Heart right ventricle (tissue), 16 donors: ENCODE results near the gene SOS2. TPM values are rescaled to one million over a fixed set of nuclear protein-coding genes. Genes with fewer than 3 reads are reported as not detected.

Experiments
- ATAC-seq, 8 donors: fragments of 200-7000 bp; cut with Tn5 transposase; one replicate each; pipeline ENCODE4 v1.9.1; 2020; ENCODE audit warnings: mild to moderate bottlenecking in 8 of 8, moderate library complexity in 8 of 8, moderate number of reproducible peaks in 1 of 8
- DNase-seq, 2 donors: peaks; one replicate each; pipeline ENCODE4 v3.0.0-alpha.2; 2020
- H3K27ac ChIP-seq, 10 donors: fragments of 200-600 bp; sonication (generic) in 2 of 10; one replicate each; pipeline versions ENCODE4 v1.5.0 to v1.8.0; 2020 to 2022; ENCODE audit warnings: mild to moderate bottlenecking in 3 of 10
- H3K27me3 ChIP-seq, 7 donors: fragments of 200-600 bp; one replicate each; pipeline ENCODE4 v1.8.0; 2021 to 2022; ENCODE audit warnings: mild to moderate bottlenecking in 2 of 7
- H3K36me3 ChIP-seq, 9 donors: fragments of 200-600 bp; sonication (generic) in 1 of 9; one replicate each; pipeline versions ENCODE4 v1.5.0 to v1.8.0; 2020 to 2022; ENCODE audit warnings: mild to moderate bottlenecking in 2 of 9
- H3K4me1 ChIP-seq, 9 donors: fragments of 200-600 bp; sonication (generic) in 1 of 9; one replicate each; pipeline versions ENCODE4 v1.5.0 to v1.8.0; 2020 to 2022; ENCODE audit warnings: mild to moderate bottlenecking in 4 of 9
- H3K4me3 ChIP-seq, 10 donors: fragments of 200-600 bp; sonication (generic) in 2 of 10; one replicate each; pipeline versions ENCODE4 v1.5.0 to v1.8.0; 2020 to 2022; ENCODE audit warnings: mild to moderate bottlenecking in 7 of 10, moderate library complexity in 2 of 10
- H3K9me3 ChIP-seq, 11 donors: fragments of 200-600 bp in 10 of 11; sonication (generic) in 2 of 11; one replicate each; pipeline versions ENCODE4 v1.5.0 to v1.8.0; 2013 to 2022; ENCODE audit warnings: mild to moderate bottlenecking in 2 of 11, control low read depth in 1 of 11, moderate library complexity in 1 of 11
- WGBS, 2 donors: extraction: QIAGEN DNeasy Blood & Tissue Kit; methylation state at CpG; one replicate each; pipeline ENCODE4 v1.1.7; 2013; ENCODE audit warnings: inconsistent platforms in 1 of 2; 5-methylcytosine and 5-hydroxymethylcytosine counted together
- intact Hi-C, 10 donors: fragments of 100-400 bp; cut with DNase I; formaldehyde crosslinking; loops; one replicate each; pipeline versions ENCODE4 v1.11.1 to v1.14.2; 2022
- polyA plus RNA-seq, 2 donors: library from polyadenylated mRNA; stranded (reverse); fragments of 200-250 nt; gene quantifications; one replicate each; pipeline ENCODE4 v1.2.3, GENCODE V29; 2013
- total RNA-seq, 10 donors: library from RNA; stranded (reverse); fragmentation: NEBNext Ultra II Directional in 3 of 10; extraction: Animal tissue kit (Norgen Biotek cat#: 25700) in 3 of 10; gene quantifications; one replicate each; pipeline versions ENCODE4 v1.2.1 to v1.2.4, GENCODE V29; 2021 to 2023
- TF ChIP-seq, protein P1 (sequence below), 9 donors: fragments of 200-600 bp; sonication (generic) in 2 of 9; IDR thresholded peaks; one replicate each; pipeline versions ENCODE4 v1.5.0 to v1.8.0; 2021 to 2022; ENCODE audit warnings: antibody characterized with exemption in 9 of 9, mild to moderate bottlenecking in 5 of 9, moderate library complexity in 1 of 9
- donor health status: Arrhythmogenic right ventricular cardiomyopathy.
- donor health status: ischemic (EF 13 %, LVEDD 7.1; RV severe dilation, severe dysfunction).
- donor health status: healthy with polysubstance abuse.
- donor health status: DM: no; HTN: yes; CAD: no.
- donor health status: DM: no; HTN: no; CAD: no.
- donor health status: ischemic (EF 25% LVEDD 6.9; RV normal size, moderate dysfunction).
- donor health status: ischemic (EF 25% LVEDD 5.7; RV mildly dilated, moderate dysfunction).
- donor health status: healthy.
- donor health status: DM: yes; HTN: yes; CAD: no.
- donor health status: Ischemic cardiomyopathy.
- donor health status: ischemic (EF 35%, LVEDD 5.7; RV mildly dilated, moderate dysfunction).
- donor health status: nonischemic (EF 11% LVEDD 7.7; RV severe dilation, severe dysfunction).
- donor health status: DM: yes; HTN: yes; CAD: no.
- donor health status: PGD.
- donor health status: ischemic (EF 29% LVEDD 5.4; RV normal size, mild dysfunction).
- donor health status: nonischemic (EF 23%, LVEDD 6.1; RV moderate dilation, normal function).

SOS2 gene
- total and polyA plus RNA-seq, 12 donors, result 10.1 to 40.0 (median 32.3) TPM

DNA sequence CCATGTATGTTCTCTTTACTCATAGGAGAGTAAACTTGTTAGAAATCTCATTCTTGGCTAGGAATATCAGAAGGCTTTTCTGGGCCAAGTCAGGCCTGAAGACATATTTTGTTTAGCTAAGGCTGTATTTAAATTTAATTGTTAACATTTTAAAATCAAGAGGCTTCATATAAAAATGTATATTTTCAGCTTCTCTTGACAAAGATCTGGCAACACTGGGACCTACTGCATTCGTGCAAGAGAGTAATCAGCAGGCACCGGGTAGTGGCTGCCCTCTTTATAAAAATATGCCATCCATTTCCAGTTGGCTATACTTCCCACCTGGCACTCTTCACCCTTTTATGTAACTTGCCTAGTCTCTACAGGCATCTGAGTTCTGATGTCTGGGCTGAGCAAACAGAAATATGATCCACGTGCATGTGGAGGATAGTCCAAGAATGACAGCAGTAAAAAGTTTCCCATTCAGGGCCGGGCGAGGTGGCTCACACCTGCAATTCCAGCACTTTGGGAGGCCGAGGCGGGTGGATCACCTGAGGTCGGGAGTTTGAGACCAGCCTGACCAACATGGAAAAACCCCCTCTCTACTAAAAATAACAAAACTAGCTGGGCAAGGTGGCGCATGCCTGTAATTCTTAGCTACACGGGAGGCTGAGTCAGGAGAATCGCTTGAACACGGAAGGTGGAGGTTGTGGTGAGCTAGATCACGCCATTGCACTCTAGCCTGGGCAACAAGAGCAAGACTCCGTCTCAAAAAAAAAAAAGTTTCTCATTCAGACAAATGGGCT is 2.0 kb upstream of the SOS2 start:
- Histone ChIP-seq H3K4me1 (peaks cover 5 to 36% (median 32%) of the 10 kb centered on the region in 9 donors), H3K4me3 (no peak overlapping the region), H3K27me3 (no peaks in the 10 kb centered on the region), H3K9me3 (no peaks in the 10 kb centered on the region), H3K27ac (peak overlapping the region in 7 of 10 donors; percentile 51 to 99 (median 97)), H3K36me3 (no peaks in the 10 kb centered on the region)
- WGBS, 2 donors, result 65 to 77% methylated on average over 14 of the region's 14 CpGs
- TF ChIP-seq, protein P1, sequence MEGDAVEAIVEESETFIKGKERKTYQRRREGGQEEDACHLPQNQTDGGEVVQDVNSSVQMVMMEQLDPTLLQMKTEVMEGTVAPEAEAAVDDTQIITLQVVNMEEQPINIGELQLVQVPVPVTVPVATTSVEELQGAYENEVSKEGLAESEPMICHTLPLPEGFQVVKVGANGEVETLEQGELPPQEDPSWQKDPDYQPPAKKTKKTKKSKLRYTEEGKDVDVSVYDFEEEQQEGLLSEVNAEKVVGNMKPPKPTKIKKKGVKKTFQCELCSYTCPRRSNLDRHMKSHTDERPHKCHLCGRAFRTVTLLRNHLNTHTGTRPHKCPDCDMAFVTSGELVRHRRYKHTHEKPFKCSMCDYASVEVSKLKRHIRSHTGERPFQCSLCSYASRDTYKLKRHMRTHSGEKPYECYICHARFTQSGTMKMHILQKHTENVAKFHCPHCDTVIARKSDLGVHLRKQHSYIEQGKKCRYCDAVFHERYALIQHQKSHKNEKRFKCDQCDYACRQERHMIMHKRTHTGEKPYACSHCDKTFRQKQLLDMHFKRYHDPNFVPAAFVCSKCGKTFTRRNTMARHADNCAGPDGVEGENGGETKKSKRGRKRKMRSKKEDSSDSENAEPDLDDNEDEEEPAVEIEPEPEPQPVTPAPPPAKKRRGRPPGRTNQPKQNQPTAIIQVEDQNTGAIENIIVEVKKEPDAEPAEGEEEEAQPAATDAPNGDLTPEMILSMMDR (IDR thresholded peaks at IDR 0.05), result no peak
- intact Hi-C loops, result loop anchor here in 2 of 10 donors (5.0 kb wide), 2 partner anchors 79 to 299 kb away; partner anchors contain the start of genes DMAC2L (in 1 of the 2), L2HGDH (in 1 of the 2) and MAP4K5 (in 1 of the 2)
- peak in 1 of 2 donors; percentile 11 for DNase-seq
- peak in 4 of 8 donors; percentile 11 to 43 (median 18) for ATAC-seq

DNA sequence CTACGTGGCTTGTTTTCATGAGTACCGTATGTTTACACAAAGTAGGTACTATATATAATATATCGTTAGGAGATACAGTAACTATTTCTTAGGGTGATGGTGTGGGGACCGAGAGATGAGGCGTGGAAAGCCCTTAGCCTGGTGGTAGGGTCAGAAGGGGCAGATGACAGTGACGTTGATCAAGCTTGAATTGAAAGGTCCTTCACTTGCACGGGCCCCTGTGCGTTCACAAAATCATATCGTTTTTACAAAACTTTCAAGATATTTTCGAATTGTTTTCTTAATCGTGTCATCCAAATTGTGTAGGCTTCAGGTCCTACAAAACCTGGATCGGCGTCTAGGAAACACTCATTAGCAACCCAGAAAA is 881 bp upstream of the SOS2 start:
- peak overlapping the region; percentile 93 to 99 (median 97) for H3K27ac ChIP-seq
- ATAC-seq (peak in 4 of 8 donors; percentile 3 to 20 (median 16)), DNase-seq (no peak)
- H3K4me1 ChIP-seq, result peaks cover 5 to 47% (median 34%) of the 10 kb centered on the region in 9 donors
- no peaks in the 10 kb centered on the region for H3K36me3 ChIP-seq
- intact Hi-C loops, result loop anchor here in 2 of 10 donors (5.0 kb wide), 2 partner anchors 80 to 300 kb away; partner anchors contain the start of genes DMAC2L (in 1 of the 2), L2HGDH (in 1 of the 2) and MAP4K5 (in 1 of the 2)
- TF ChIP-seq, protein P1 (IDR thresholded peaks at IDR 0.05), result no peak
- no peaks in the 10 kb centered on the region for H3K27me3 ChIP-seq
- peak overlapping the region; percentile 66 to 89 (median 83) for H3K4me3 ChIP-seq
- H3K9me3 ChIP-seq, result no peaks in the 10 kb centered on the region
- WGBS, 2 donors, result 29 to 34% methylated on average over 13 of the region's 13 CpGs

DNA sequence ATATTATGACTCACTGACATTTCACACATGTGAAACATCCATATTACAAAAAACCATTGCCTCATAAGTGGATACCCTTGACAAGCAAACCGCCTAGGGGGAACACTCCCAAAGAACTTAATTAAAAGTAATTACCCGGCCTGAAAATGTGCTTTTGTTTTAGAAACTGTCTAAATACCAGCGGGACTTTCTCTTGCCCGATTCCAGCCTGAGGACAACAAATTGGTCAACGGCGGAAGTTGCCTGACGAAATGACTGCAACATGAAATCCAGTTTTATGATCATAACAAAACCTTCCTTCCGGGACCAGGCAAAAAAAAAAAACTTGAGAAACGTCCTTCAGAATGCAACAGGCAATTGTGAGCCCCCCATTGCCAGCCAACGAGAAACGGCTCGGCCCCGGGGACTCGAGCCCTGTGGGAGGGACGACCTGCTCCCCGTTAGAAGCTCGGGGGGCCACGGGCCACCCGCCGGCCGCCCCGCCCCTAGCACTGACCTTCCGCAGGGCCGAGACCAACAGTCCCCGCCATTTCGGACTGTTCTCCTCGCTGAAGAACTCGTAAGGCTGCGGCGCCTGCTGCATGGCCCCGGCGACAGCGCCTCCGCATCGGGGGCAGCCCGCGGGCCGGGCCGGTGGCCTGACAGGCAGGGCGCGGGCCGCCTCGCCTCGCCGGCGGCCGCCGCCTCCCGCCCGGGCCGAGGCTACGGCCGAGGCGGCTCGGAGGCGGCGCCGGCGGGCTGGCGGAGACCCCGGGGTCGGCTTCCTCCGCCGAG is 490 bp downstream of the SOS2 start:
- peak in 7 of 8 donors; percentile 17 to 63 (median 41) for ATAC-seq

More for the DNA sequence above, 490 bp downstream of the SOS2 start:
- 0% methylated on average over 58 to 64 of the region's 64 CpGs for WGBS, 2 donors
- H3K27me3 ChIP-seq, result no peaks in the 10 kb centered on the region
- intact Hi-C loops, result loop anchor here in 2 of 10 donors (5.0 kb wide), 2 partner anchors 81 to 301 kb away; partner anchors contain the start of genes DMAC2L (in 1 of the 2), L2HGDH (in 1 of the 2) and MAP4K5 (in 1 of the 2)
- no peaks in the 10 kb centered on the region for H3K36me3 ChIP-seq
- TF ChIP-seq, protein P1 (IDR thresholded peaks at IDR 0.05), result no peak
- no peaks in the 10 kb centered on the region for H3K9me3 ChIP-seq
- H3K4me1 ChIP-seq, result peaks cover 9 to 61% (median 48%) of the 10 kb centered on the region in 9 donors
- peak overlapping the region; percentile 66 to 89 (median 83) for H3K4me3 ChIP-seq
- peak overlapping the region; percentile 93 to 99 (median 97) for H3K27ac ChIP-seq
- peak; percentile 64 to 67 for DNase-seq
